ENCODE data around the gene LHX8.
A peak's percentile ranks its signal among the peaks of the same experiment; 100 is the strongest.

LHX8 gene

GRCh38 chr1:75170011-75170410, 35.8 kb downstream of the LHX8 start:
- Histone ChIP-seq H3K36me3 (ENCODE audit: insufficient read depth, low read length) (no peaks in the 10 kb centered on the region), H3K4me2 (ENCODE audit: low read depth, low read length, poor library complexity, severe bottlenecking) (no peak overlapping the region), H3K9me2 (replicated peaks; ENCODE audit: low read depth, low read length) (no peaks in the 10 kb centered on the region), H3K4me3 (ENCODE audit: low read length, poor library complexity, severe bottlenecking) (no peak overlapping the region), H3K79me2 (ENCODE audit: insufficient read depth, low read length) (no peaks in the 10 kb centered on the region), H4K20me1 (ENCODE audit: insufficient read depth, low read length, poor library complexity, severe bottlenecking) (no peaks in the 10 kb centered on the region), H2AFZ (ENCODE audit: low read length) (no peak overlapping the region), H3K4me1 (ENCODE audit: insufficient read depth, low read length, poor library complexity, severe bottlenecking) (peaks cover 4% of the 10 kb centered on the region), H3K27me3 (ENCODE audit: insufficient read depth, low read length, poor library complexity, severe bottlenecking) (no peaks in the 10 kb centered on the region), H3F3A (ENCODE audit: low read depth) (no peaks in the 10 kb centered on the region), H3K9me3 (ENCODE audit: insufficient read depth, low read depth, low read length) (no peaks in the 10 kb centered on the region), H3K9ac (ENCODE audit: low read depth, low read length, poor library complexity, severe bottlenecking) (no peak overlapping the region)
- TF ChIP-seq CTCF (conservative IDR thresholded peaks at IDR 0.05; ENCODE audit: low read length) (no peak), EZH2phosphoT487 (IDR thresholded peaks at IDR 0.05; ENCODE audit: borderline replicate concordance) (no peak)

GRCh38 chr1:75170981-75171380, 36.8 kb downstream of the LHX8 start:
- no peak overlapping the region for H2AFZ ChIP-seq (ENCODE audit: low read length)
- TF ChIP-seq EZH2phosphoT487 (IDR thresholded peaks at IDR 0.05; ENCODE audit: borderline replicate concordance) (no peak), CTCF (conservative IDR thresholded peaks at IDR 0.05; ENCODE audit: low read length) (no peak)
- H3F3A ChIP-seq (ENCODE audit: low read depth) = no peaks in the 10 kb centered on the region
- H3K4me2 ChIP-seq (ENCODE audit: low read depth, low read length, poor library complexity, severe bottlenecking) = no peak overlapping the region
- H3K36me3 ChIP-seq (ENCODE audit: insufficient read depth, low read length) = no peaks in the 10 kb centered on the region
- H3K9me3 ChIP-seq (ENCODE audit: insufficient read depth, low read depth, low read length) = no peaks in the 10 kb centered on the region
- H3K4me3 ChIP-seq (ENCODE audit: low read length, poor library complexity, severe bottlenecking) = no peak overlapping the region
- H4K20me1 ChIP-seq (ENCODE audit: insufficient read depth, low read length, poor library complexity, severe bottlenecking) = no peaks in the 10 kb centered on the region
- no peaks in the 10 kb centered on the region for H3K27me3 ChIP-seq (ENCODE audit: insufficient read depth, low read length, poor library complexity, severe bottlenecking)
- peaks cover 4% of the 10 kb centered on the region for H3K4me1 ChIP-seq (ENCODE audit: insufficient read depth, low read length, poor library complexity, severe bottlenecking)
- H3K9me2 ChIP-seq (replicated peaks; ENCODE audit: low read depth, low read length) = no peaks in the 10 kb centered on the region
- no peaks in the 10 kb centered on the region for H3K79me2 ChIP-seq (ENCODE audit: insufficient read depth, low read length)
- H3K9ac ChIP-seq (ENCODE audit: low read depth, low read length, poor library complexity, severe bottlenecking) = no peak overlapping the region

- Histone ChIP-seq H3K79me2 (ENCODE audit: insufficient read depth, low read length) (no peaks in the 10 kb centered on the region), H3K4me1 (ENCODE audit: insufficient read depth, low read length, poor library complexity, severe bottlenecking) (peaks cover 4% of the 10 kb centered on the region), H3K27me3 (ENCODE audit: insufficient read depth, low read length, poor library complexity, severe bottlenecking) (no peaks in the 10 kb centered on the region), H3K9me2 (replicated peaks; ENCODE audit: low read depth, low read length) (no peaks in the 10 kb centered on the region), H3K9me3 (ENCODE audit: insufficient read depth, low read depth, low read length) (no peaks in the 10 kb centered on the region), H3K4me3 (ENCODE audit: low read length, poor library complexity, severe bottlenecking) (no peak overlapping the region), H4K20me1 (ENCODE audit: insufficient read depth, low read length, poor library complexity, severe bottlenecking) (no peaks in the 10 kb centered on the region), H3F3A (ENCODE audit: low read depth) (no peaks in the 10 kb centered on the region), H2AFZ (ENCODE audit: low read length) (0 out of 2 replicates have a peak overlapping the region, but pooled peaks have one; percentile 3), H3K4me2 (ENCODE audit: low read depth, low read length, poor library complexity, severe bottlenecking) (no peak overlapping the region), H3K36me3 (ENCODE audit: insufficient read depth, low read length) (no peaks in the 10 kb centered on the region), H3K9ac (ENCODE audit: low read depth, low read length, poor library complexity, severe bottlenecking) (no peak overlapping the region)
- no peak for TF ChIP-seq EZH2phosphoT487 (IDR thresholded peaks at IDR 0.05; ENCODE audit: borderline replicate concordance)
- no peak for TF ChIP-seq CTCF (conservative IDR thresholded peaks at IDR 0.05; ENCODE audit: low read length)
These were observed 37.7 kb downstream of the LHX8 start for GRCh38 chr1:75171876-75172275.

Data from Loucy (cell line).